Left colon (tissue), 2 donors: Measurements from ENCODE around the gene ZNF385D. TPM values are rescaled to one million over a fixed set of nuclear protein-coding genes. Genes with fewer than 3 reads are reported as not detected.

Source experiments
- ATAC-seq: fragments of 200-7000 bp; cut with Tn5 transposase; one replicate; pipeline ENCODE4 v1.9.1; 2020; ENCODE audit warnings: mild to moderate bottlenecking, moderate library complexity
- DNase-seq, 2 donors: peaks; one replicate each; pipeline ENCODE4 v3.0.0-alpha.2; 2020
- intact Hi-C, 2 donors: fragments of 100-400 bp; cut with DNase I in 1 of 2; cut with micrococcal nuclease in 1 of 2; formaldehyde crosslinking; loops; one replicate each; pipeline versions ENCODE4 v1.11.2 to v1.14.0; 2022; cut with DNase I, micrococcal nuclease
- total RNA-seq, 2 donors: library from RNA; stranded (reverse); fragmentation: NEBNext Ultra II Directional; extraction: Animal tissue kit (Norgen Biotek cat#: 25700); gene quantifications; one replicate each; pipeline ENCODE4 v1.2.1, GENCODE V29; 2021
- donor health status: DM: no; HTN: no; CAD: no.
- donor health status: DM: yes; HTN: yes; CAD: no.

The ZNF385D gene
- total RNA-seq, 2 donors from 2014 or later: 0.79 to 0.87 TPM

DNA sequence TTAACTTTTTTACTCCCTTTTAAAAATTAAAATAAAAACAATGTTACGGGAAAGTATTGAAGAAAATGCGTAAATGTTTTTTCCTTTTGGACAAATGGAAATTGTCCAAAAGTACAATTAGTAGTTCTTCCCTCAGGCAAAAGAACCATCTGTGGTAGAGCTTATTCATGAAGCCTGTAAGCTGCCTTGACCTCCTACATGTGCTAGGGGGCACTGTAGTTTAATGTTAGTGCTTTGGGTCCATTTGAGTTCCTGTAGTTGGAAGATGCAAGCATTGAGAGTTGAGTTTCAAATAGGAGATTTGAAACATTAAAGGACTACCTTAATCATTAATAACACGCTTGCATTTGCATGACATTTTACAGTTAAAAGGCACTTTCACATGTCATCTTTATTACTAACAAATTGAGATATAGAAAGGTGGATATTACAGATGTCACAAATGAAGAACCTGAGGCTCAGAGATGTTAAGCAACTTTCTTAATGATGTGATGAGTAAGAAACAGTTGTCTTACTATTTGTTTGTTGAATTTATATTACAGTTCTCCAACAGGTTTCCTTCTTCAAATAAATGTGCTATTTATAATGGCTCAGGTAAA, 1.8 kb upstream of the ZNF385D start:
- ATAC-seq (no peak), DNase-seq (no peak)
- intact Hi-C loops: no loop called here

DNA sequence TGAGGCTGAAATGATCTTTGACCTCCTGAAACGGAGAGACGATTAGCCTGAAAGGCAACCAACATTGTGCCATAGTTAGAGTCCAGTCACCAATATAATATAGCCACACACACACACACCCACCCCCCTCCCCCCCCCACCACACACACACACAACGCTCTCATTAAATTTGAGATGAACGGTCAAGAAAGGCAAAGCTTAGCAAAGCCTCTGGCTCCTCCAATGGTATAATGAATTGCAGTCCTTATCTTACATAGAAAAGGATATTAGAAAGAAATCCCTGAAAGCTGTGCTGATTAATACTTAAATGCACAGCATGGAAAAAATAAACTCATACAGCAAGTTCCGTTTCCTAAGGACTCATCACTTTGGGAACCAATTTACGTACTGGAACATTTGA, 876 bp upstream of the ZNF385D start:
- DNase-seq (no peak), ATAC-seq (no peak)
- intact Hi-C loops: no loop called here

DNA sequence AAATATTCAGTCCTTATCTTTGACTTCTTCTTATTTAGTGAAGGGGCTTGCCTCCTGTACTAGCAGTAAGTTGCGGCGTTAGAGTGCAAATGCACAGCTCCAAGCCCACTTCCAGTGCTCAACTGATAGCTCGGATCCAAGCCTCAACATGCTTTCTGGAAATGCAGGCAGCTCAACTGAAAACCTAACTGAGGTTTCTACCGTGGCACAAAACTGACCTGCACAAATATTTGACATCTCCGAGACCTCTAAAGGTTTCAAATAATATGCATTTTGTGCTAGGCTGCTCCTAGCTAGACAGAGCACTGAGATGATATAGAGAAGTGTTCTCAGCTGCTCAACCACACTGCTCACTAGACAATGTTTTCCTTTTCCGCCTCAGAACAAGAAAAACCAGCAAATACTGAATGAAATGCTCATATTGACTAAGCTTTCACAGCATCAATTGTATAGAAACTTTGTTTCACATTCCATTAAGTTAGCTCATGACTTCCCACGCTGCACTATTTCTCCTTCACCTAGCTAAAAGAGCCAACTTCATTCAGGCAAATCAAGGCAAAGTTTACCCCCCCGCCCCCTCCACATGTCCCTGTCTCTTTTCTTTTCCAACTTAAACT, 822 bp downstream of the ZNF385D start:
- ATAC-seq (no peak), DNase-seq (no peak)

DNA sequence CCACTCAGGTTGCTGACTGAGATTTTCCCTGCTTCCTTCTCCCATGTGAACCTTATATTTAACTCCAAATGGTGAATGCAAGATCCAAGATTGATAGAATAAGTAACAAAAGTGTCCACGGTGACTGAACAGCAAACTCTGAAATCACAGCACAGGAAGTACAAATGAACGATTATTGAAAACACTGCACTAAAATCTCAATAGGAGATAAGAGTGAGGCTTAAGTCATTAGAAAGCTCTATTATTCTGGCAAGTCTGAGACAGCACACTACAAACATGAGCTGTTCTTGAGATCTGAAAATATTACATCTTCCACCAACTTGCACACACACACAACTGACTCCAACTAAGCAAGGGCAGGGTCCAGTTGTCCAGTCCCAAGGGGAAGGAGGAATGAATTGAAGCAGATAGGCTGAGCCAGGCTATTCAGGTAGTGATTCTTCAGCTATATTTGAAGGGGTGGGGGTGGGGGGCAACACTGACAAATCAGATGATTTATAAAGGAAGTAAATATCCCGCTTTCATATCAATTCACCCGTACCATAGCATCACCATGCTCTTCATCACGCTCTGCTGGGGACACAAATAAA, 2.9 kb downstream of the ZNF385D start:
- no peak for ATAC-seq
- DNase-seq: no peak
- intact Hi-C loops: no loop called here

More for the DNA sequence above, 822 bp downstream of the ZNF385D start:
- intact Hi-C loops: no loop called here

DNA sequence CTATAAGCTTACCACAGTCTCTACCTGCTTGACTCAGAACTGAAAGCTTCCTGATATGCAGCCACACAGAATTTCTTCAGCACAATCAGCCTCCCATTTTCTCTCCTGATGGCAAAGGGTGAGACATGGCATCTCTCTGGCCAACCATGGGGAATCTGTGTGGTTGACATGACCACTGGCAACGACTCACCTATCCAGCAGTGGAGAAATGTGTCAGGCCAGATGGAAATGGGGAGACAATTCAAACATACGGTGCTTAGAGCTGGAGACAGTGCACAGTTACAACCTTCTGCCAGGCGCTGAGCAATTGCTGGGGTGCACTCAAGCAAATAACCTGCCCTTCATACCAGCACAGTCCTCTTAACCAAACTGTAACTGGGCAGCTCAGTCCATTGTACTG, 3.6 kb downstream of the ZNF385D start:
- ATAC-seq: no peak
- intact Hi-C loops: no loop called here

DNA sequence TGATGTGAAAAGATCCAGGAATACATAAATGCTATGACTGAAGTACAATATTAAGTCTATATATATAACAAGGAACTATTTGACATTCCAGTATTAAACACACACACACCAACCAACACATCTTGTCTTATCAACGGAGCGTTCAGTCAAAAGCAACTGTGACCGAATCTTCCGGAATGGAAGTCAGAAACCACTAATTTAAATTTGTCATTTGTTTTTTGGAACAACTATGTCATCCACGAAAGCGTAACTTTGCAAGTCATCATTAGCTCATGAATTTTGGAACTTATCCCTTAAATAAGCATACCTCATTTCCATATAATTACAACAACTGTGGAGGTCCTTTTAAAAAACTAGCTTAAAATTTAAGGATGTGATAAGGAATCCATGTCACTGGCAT, 5.0 kb downstream of the ZNF385D start:
- intact Hi-C loops: no loop called here
- DNase-seq (no peak), ATAC-seq (no peak)

More for the DNA sequence above, 3.6 kb downstream of the ZNF385D start:
- DNase-seq: no peak

DNA sequence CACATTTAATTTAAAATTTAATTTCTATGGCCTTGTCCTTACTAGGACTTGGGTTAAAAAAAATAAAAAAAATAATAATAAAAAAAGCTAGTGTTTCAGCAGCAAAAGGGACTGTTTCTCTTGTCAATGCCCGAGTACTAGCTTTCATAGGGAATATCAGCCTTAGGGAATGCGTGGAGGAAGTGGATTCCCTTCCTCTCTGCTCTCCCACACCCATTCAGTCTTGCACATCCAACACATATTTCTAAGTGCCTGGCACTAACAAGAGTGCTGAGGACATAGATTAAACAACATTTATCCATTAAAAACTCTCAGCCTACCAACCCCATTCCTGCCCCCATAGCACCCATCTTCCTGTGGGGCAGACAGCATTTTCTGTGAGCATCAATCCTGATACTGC, 6.2 kb downstream of the ZNF385D start:
- intact Hi-C loops: no loop called here
- ATAC-seq (no peak), DNase-seq (no peak)

DNA sequence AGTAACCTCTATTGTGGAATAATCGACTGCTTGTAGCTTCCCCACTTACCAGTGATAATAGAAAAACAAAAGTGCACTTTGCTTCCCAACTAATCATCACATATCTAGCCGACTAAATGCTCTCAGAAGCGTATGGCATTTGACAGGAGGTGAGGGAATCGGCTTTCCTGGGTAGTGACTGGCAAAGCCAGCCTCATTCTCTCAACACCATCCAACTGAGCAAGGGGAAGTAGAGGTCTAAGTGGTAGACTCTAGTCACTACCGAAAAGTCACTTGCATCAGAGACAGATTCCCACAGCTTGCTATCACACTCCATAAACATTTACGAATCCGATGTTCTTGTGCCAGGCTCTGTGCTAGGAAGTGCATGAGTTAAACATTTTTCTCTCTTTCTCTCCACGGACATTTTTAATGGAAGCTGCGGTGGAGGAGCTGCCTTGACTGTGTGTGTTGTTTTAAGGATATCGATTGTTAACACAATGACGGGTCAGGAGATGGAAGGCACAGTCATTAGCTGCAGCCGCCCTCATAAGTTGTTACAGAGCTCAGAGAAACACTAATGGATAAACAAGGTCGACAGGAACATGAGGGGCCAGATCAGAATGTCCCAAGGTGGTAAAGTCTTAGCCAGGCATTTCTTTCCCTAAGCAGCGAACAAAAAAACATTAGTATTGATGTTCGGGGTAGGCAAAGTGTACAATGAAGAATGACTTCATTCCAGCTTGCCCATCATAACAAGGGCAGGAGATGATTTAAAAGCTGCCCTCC, 11.9 kb downstream of the ZNF385D start:
- intact Hi-C loops: no loop called here
- ATAC-seq (no peak), DNase-seq (no peak)

DNA sequence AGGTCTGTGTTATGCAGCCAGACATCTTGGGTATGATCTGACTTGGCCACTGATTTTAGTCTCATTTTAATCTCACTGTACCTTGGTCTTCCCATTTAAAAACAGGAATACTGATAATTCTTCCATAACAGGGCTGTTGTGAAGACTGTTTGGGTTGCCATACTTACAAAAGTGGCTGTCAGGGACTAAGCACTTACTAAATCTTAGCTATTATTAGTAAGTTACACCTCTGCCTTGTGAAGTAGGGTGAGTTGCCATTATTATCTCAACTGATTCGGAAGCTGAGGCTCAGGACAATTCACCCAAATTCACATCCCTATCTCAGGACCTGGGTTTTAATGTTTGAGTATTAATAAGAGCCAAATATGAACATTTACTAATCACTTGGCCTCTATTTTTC, 12.7 kb downstream of the ZNF385D start:
- DNase-seq (no peak), ATAC-seq (no peak)
- intact Hi-C loops: no loop called here

DNA sequence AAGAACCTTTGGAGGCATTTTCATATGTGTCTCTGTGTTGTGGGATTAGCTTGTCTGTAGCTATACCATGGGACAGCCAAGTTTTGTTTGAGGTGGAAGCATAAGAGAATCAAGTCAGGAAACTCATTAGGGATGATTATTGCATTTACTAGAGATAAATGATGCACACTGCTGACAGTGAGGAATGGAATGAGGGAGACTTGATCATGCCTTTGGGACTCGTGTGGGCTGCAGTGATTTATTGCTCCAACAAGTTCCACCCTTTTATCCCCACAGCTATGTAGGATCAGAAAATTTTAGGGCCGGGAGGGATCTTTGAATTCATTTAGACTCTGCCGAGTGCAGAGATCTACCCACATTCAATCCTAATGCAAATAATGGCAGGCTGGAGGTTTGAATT, 16.3 kb downstream of the ZNF385D start:
- DNase-seq (no peak), ATAC-seq (no peak)
- intact Hi-C loops: no loop called here

DNA sequence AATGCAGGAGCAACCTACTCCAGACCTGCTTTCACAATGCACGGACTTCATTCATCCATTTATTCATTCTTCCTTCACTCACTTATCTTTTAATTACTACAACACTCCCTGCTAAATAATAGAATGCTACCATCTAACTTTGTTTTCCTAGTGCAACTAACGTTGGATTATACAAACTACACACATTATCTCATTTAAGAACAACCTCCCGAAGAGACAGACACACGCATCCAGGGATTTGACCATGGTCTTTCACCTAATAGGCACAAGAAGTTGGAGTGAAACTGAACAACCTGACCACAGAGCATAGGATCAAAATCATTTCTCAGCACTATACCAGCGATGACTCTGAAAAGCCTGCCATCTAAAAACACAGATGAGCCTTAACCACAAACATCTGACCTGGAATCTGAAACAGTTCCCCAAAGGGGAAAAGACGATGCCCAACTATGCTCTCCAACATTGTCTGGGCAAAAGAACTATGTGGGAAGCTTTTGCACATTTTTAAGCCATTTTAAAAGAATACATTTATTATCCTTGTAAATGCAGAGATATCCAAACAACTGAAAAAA, 21.0 kb downstream of the ZNF385D start:
- DNase-seq: no peak
- ATAC-seq: no peak
- intact Hi-C loops: no loop called here

DNA sequence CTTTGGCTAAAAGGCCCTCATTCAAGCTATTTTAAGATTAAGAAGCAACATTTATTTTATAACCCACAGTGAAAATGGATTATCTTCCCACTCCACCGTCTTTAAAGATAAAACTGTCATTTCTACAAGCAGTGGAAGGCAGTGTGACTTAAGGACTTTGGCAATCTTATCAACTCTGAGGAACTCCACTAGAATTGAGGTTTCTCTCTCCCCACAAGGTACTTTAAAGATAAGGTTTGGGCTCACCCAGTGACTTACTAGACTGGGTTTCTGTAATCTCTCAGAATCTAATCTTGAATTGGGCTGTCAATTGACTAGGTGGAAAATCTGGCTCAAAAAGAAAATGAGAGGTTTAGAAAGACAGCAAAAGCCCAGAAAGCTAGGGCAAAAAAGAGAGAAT, 21.7 kb downstream of the ZNF385D start:
- ATAC-seq: no peak
- no peak for DNase-seq
- intact Hi-C loops: no loop called here

DNA sequence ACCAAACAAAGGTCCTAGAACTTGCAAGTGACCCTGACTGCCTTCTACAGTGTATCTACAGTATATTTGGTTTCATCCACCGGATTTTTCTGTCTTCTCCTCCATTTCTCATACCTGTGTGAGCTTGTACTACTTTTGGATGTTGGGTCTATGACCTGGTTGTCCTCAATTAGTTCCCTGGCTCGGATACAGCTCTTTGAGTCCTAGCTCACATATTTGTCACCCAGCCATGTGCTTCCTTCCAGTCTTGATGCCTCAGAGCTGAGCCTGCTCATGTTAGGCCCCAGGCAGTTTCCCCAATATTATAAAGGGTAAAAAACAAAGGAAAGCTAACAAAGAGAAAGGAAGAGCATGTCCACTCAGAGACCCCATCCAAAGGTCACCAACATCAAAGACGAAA, 28.2 kb downstream of the ZNF385D start:
- intact Hi-C loops: no loop called here
- ATAC-seq (no peak), DNase-seq (no peak)

DNA sequence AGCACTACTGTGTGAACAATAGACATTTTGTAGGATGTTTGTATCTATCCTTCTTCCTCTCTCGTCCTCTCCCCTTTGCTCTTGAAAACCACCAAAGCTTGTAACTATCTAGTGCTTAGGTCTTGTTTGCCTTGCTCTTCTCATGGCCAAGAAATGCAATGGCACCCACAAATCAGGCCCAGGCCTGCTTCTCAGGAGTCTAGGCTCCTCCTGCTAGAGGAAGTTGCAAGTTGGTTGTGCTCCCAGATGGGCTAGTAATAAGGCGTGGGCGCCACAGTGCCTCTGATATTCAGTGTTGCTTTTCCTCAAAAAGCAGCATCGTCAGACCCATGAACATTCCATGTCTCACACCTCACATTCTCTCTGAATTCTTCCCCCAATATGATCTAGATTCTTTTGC, 28.7 kb downstream of the ZNF385D start:
- ATAC-seq (no peak), DNase-seq (no peak)
- intact Hi-C loops: no loop called here

DNA sequence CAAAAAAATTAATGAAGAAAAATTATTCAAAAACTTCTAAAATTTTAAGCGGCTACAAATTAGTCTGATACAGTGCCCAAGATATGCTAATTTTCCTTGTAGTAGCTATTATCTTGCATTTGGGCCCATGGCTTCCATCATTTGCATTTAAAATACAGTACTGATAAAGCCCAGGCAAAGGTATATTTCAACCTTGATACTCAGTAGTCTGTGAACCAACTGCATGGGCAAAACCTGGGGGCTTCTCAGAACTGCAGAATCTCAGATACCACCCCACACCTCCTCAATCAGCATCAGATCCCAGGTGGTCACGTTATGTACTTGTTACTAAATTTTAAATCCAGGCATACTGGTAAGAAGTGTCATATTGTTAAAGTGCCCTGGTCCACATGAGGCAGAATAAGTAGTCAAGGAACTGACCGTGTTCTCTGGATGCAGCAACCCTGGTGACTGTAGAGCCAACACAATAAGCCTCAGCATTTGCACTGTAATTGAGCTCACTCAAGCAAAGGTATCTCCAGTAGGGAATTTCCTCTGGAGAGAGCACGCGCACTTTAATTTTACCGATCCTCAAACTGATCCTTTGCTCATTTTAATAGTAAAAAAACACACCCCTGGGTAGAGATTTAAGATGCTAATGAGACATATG, 31.9 kb downstream of the ZNF385D start:
- DNase-seq (no peak), ATAC-seq (no peak)
- intact Hi-C loops: no loop called here

DNA sequence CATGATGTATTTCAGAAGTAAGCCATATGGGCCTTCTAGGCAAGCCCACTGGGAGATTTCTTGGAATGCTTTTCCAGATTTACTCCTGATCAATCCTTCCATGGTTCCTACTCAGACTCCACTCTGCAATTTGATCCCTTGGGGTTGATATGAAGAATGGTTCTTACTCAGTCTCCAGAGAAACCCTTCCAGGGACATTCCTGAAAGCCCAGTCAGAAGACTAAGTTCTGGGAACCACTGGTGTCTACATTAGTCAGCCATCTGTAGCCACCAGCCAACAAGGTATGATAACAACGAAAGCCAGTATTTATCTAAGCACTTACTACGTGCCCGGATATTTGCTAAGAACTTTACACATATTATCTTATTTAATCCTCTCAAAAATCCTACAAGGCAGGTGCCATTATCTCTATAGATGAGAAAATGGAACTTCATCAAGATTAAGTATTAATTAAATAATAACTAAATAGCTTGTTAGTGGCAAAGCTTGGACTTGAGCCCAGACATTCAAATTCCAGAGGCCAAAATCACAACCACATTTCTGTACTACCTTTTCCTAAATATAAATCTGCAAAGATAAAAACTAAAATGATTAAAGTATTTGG, 32.7 kb downstream of the ZNF385D start:
- ATAC-seq (no peak), DNase-seq (no peak)

DNA sequence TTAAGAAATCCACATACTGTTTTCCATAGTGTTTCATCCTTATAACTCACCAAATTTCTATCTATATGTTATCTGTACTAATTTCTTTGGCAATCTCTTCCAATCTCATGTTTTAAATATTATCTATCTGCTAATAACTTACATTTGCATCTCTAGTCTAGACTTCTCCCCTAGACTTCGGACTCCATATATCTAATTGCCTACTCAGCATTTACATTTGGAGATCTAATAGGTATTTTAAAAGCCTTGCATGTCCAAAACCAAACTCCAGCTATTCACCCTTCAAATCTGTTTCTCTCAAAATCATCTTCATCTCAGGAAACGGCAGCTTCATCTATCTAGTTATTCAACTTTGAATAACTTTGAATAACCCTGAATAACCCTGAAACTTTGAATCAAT, 35.3 kb downstream of the ZNF385D start:
- intact Hi-C loops: no loop called here
- no peak for ATAC-seq
- DNase-seq: no peak

More for the DNA sequence above, 32.7 kb downstream of the ZNF385D start:
- intact Hi-C loops: no loop called here

DNA sequence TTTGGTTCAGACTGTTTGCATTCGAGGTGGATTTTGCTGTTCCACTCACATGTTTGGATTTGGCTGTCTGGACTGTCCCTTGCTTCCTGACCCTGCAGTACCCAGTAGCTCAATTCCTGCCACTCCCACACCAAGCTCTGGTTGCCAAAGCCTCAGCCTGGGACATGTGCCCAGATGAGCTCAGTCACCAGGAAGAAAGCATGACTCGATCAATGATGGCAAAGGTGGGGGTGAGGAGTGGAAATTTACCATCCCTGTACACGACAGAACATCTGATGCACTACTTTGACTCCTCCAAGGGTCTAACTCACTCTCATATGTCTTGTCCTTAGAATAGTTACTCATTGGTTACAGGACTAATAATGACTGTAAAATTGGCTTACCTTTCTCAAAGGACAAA, 45.2 kb downstream of the ZNF385D start:
- intact Hi-C loops: no loop called here
- ATAC-seq (no peak), DNase-seq (no peak)

DNA sequence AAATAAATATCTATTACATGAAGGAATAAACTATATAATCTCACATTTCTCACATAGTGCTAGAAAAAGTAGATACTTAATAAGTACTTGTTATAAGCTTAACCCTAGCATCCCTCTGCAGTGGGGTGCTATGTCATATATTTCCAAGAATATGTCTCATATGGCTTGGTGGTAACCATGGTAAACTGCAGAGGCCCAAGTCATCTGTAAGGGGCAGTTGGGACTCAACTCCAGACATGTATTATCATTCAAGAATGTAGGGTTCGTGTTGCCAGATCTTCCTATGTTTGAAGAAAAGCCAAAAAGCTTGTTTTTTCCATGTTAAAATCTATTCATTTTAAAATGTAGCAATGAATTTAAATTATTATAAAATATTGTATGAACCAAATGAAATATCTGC, 46.2 kb downstream of the ZNF385D start:
- intact Hi-C loops: no loop called here
- DNase-seq (no peak), ATAC-seq (no peak)
